Kidney (tissue), 14 donors: ENCODE measurements around the gene IL17A. TPM values are rescaled to one million over a fixed set of nuclear protein-coding genes. Genes with fewer than 3 reads are reported as not detected.

Experiments used
- DNase-seq, 5 donors: peaks; one replicate each; pipeline ENCODE4 v3.0.0-alpha.2; 2013 to 2020
- FAIRE-seq: peaks from 2 replicates; lab custom pipeline; 2012; peaks lifted over from hg19 to GRCh38; lab: Jason Lieb, UNC
- H3K27ac ChIP-seq, 2 donors: one replicate each; pipeline ENCODE4 v1.7.0; 2013; ENCODE audit warnings: low read depth in 2 of 2, low read length in 2 of 2, inconsistent platforms in 1 of 2
- H3K27me3 ChIP-seq: one replicate; pipeline ENCODE4 v1.7.1; 2013; ENCODE audit warnings: low read length, inconsistent platforms; ENCODE audit not compliant: control insufficient read depth, insufficient read depth
- H3K36me3 ChIP-seq, 3 donors: one replicate each; pipeline versions ENCODE4 v1.7.0 to v1.7.1; 2013; ENCODE audit warnings: low read length in 3 of 3, control low read depth in 1 of 3, inconsistent platforms in 1 of 3; ENCODE audit not compliant: insufficient read depth in 3 of 3, control insufficient read depth in 2 of 3
- H3K4me1 ChIP-seq, 3 donors: one replicate each; pipeline versions ENCODE4 v1.7.0 to v1.7.1; 2013; ENCODE audit warnings: low read length in 3 of 3, inconsistent platforms in 1 of 3, low read depth in 1 of 3; ENCODE audit not compliant: control insufficient read depth in 2 of 3, insufficient read depth in 2 of 3
- H3K4me3 ChIP-seq, 3 donors: one replicate each; pipeline versions ENCODE4 v1.7.0 to v1.8.1; 2013; ENCODE audit warnings: low read length in 3 of 3, control low read depth in 1 of 3, inconsistent platforms in 1 of 3
- H3K9ac ChIP-seq, 3 donors: one replicate each; pipeline versions ENCODE4 v1.7.0 to v1.7.1; 2013; ENCODE audit warnings: low read length in 3 of 3, control low read depth in 1 of 3, inconsistent platforms in 1 of 3
- H3K9me3 ChIP-seq, 3 donors: one replicate each; pipeline versions ENCODE4 v1.7.0 to v1.7.1; 2013; ENCODE audit warnings: low read length in 3 of 3, control low read depth in 1 of 3, inconsistent platforms in 1 of 3; ENCODE audit not compliant: control insufficient read depth in 2 of 3, insufficient read depth in 1 of 3
- intact Hi-C: fragments of 100-400 bp; cut with DNase I; formaldehyde crosslinking; loops from one replicate; pipeline ENCODE4 v1.11.1; 2022
- polyA plus RNA-seq: library from polyadenylated mRNA; stranded (reverse); fragments of 350-450 nt; fragmentation: Illumina TruSeq; extraction: RNeasy Lipid Tissue Mini Kit (QIAGEN cat#74804); gene quantifications from one replicate; pipeline ENCODE4 v1.2.3, GENCODE V29; 2014; ENCODE audit warnings: low read depth, low replicate concordance; ENCODE audit not compliant: insufficient read depth
- total RNA-seq: library from RNA; stranded (reverse); fragmentation: NEBNext Ultra II Directional; extraction: Animal tissue kit (Norgen Biotek cat#: 25700); gene quantifications from one replicate; pipeline ENCODE4 v1.2.1, GENCODE V29; 2021
- TF ChIP-seq, protein P1 (sequence below): IDR thresholded peaks from 3 replicates; pipeline ENCODE4 v1.5.1; 2012; ENCODE audit warnings: mild to moderate bottlenecking, moderate library complexity, borderline replicate concordance; ENCODE audit not compliant: insufficient read depth; ENCODE audit errors: extremely low read depth
- donor health status: control.
- donor health status: control.
- donor health status: control.
- donor health status: control.
- donor health status: control.
- donor health status: DM: yes; HTN: yes; CAD: no.
- donor health status: Normal renal cell carcinoma (clear cell type).

IL17A gene
- total and polyA plus RNA-seq, 2 donors from 2014 or later: not detected

DNA sequence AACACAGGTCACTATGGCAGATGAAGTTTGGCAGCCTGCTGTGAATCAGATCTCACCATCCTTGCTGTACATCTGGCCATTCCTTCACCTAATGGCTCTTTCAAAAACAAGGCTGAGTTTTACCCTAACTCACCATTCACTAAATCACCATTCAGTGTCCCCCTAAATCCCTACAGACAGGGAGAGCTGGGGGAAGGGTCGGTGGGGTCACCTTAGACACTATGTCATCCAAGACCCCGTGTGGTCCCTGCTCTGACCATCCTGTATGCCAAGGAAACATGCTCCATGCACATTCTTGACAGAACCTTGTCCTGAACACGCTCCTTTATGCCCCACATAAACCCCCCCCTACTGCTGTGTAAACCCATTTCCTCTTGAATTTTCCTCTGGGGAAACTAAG is 31.8 kb upstream of the IL17A start:
- DNase-seq (no peak), FAIRE-seq (no peak)
- H3K27ac ChIP-seq: no peak overlapping the region
- H3K4me1 ChIP-seq: peaks cover 0 to 7% (median 0%) of the 10 kb centered on the region in 3 donors
- H3K4me3 ChIP-seq: no peak overlapping the region
- no peaks in the 10 kb centered on the region for H3K27me3 ChIP-seq
- H3K9me3 ChIP-seq: no peaks in the 10 kb centered on the region
- H3K9ac ChIP-seq: no peak overlapping the region
- H3K36me3 ChIP-seq: no peaks in the 10 kb centered on the region
- TF ChIP-seq, protein P1, sequence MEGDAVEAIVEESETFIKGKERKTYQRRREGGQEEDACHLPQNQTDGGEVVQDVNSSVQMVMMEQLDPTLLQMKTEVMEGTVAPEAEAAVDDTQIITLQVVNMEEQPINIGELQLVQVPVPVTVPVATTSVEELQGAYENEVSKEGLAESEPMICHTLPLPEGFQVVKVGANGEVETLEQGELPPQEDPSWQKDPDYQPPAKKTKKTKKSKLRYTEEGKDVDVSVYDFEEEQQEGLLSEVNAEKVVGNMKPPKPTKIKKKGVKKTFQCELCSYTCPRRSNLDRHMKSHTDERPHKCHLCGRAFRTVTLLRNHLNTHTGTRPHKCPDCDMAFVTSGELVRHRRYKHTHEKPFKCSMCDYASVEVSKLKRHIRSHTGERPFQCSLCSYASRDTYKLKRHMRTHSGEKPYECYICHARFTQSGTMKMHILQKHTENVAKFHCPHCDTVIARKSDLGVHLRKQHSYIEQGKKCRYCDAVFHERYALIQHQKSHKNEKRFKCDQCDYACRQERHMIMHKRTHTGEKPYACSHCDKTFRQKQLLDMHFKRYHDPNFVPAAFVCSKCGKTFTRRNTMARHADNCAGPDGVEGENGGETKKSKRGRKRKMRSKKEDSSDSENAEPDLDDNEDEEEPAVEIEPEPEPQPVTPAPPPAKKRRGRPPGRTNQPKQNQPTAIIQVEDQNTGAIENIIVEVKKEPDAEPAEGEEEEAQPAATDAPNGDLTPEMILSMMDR: no peak
- intact Hi-C loops: no loop called here

- FAIRE-seq (no peak), DNase-seq (no peak)
- intact Hi-C loops: no loop called here
- Histone ChIP-seq H3K9ac (no peak overlapping the region), H3K4me1 (peaks cover 0 to 7% (median 0%) of the 10 kb centered on the region in 3 donors), H3K9me3 (peaks cover 0 to 4% (median 0%) of the 10 kb centered on the region in 3 donors), H3K27me3 (no peaks in the 10 kb centered on the region), H3K36me3 (no peaks in the 10 kb centered on the region), H3K4me3 (no peak overlapping the region), H3K27ac (no peak overlapping the region)
- TF ChIP-seq, protein P1: no peak
These were observed 30.2 kb upstream of the IL17A start for GRCh38 chr6:52155791-52156576.

GRCh38 chr6:52157301-52157941 is 28.8 kb upstream of the IL17A start:
- Histone ChIP-seq H3K4me1 (peaks cover 0 to 7% (median 0%) of the 10 kb centered on the region in 3 donors), H3K27ac (no peak overlapping the region), H3K36me3 (no peaks in the 10 kb centered on the region), H3K9me3 (peaks cover 0 to 4% (median 0%) of the 10 kb centered on the region in 3 donors), H3K9ac (no peak overlapping the region), H3K27me3 (no peaks in the 10 kb centered on the region), H3K4me3 (no peak overlapping the region)
- no peak for DNase-seq
- TF ChIP-seq, protein P1: no peak
- no peak for FAIRE-seq
- intact Hi-C loops: no loop called here
